NCI-H748 (cell line): ENCODE results near the gene GATA1.

Experiments used
- DNase-seq: peaks from one replicate; lab custom pipeline; 2025; ENCODE audit not compliant: unreplicated experiment; lab: John Stamatoyannopoulos, UW

The GATA1 gene

DNA sequence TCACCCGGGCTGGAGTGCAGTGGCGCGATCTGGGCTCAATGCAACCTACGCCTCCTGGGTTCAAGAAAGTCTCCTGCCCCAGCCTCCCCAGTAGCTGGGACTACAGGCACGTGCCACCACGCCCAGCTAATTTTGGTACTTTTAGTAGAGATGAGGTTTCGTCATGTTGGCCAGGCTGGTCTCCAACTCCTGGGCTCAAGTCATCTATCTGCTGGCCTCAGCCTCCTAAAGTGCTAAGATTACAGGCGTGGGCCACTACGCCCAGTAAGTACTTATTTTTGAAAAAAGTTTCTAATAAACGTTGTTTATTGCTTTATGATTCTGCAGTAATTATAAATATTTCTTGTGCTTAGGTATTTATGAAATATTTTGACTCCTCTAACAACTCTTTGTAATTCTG, 53.3 kb downstream of the GATA1 start:
- DNase-seq = no peak
